G401 (cell line): ENCODE measurements around the gene GAMT. TPM values are rescaled to one million over a fixed set of nuclear protein-coding genes. Genes with fewer than 3 reads are reported as not detected.
"Not testable (repeated sequence)": the region's sequence is repeated elsewhere in the genome, so short reads cannot be mapped to it uniquely, and the experiment has no call there.

Experiments used
- DNase-seq: peaks from one replicate; pipeline ENCODE4 v3.0.0-alpha.2; 2015; ENCODE audit warnings: low spot score
- in situ Hi-C: cut with HindIII; loops from 2 replicates; pipeline ENCODE4 v1.10.0; 2016; ENCODE audit warnings: low sequenced_read_pairs, mixed read lengths
- total RNA-seq: library from RNA; depleted of rRNA; stranded (reverse); fragments of >200 nt; shearing (Covaris generic); gene quantifications from 2 replicates; pipeline ENCODE4 v1.2.3, GENCODE V29; 2014; rRNA removed

GAMT gene
- total RNA-seq, result 110 and 116 TPM in 2 replicates

DNA sequence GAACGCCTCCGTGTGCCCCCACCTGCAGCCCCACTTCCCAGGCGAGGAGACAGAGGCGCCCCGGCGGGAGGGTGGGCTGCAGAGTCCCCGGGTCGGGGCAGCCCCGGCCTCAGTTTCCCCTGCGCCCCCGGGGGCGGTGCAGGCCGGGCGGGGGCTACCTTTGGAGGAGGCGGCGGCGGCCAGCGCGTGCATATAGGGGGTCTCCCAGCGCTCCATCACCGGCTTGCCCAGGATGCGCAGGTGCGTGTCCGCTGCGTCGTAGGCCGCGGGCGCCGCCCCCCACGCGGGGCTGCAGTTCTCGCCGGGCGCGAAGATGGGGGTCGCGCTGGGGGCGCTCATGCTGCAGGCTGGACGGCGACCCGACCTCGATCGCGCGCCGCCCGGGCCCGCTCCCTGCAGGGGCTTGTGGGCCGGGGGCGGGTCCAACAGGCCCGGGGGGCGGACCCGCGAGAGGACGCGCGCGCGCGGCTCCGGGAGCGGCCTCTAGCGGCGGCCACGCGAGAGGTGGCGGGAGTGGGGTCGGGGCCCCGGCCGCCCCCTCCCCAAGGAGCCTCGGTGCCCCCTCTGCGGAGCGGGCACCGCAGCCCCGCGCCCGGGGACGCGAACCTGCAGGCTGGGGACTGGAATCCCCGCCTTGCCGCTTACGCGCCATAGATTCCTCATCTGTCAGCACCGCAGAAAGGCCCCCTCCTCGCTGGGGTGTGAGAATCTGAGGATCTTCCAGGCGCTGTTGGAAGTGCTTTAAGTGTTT, at the start of gene GAMT:
TSS of gene GAMT (minus strand) at position 405 of the 751 bp plus-strand sequence. CDS start at position 339, 66 bp downstream.
- in situ Hi-C loops, result no loop called here
- no peak for DNase-seq

DNA sequence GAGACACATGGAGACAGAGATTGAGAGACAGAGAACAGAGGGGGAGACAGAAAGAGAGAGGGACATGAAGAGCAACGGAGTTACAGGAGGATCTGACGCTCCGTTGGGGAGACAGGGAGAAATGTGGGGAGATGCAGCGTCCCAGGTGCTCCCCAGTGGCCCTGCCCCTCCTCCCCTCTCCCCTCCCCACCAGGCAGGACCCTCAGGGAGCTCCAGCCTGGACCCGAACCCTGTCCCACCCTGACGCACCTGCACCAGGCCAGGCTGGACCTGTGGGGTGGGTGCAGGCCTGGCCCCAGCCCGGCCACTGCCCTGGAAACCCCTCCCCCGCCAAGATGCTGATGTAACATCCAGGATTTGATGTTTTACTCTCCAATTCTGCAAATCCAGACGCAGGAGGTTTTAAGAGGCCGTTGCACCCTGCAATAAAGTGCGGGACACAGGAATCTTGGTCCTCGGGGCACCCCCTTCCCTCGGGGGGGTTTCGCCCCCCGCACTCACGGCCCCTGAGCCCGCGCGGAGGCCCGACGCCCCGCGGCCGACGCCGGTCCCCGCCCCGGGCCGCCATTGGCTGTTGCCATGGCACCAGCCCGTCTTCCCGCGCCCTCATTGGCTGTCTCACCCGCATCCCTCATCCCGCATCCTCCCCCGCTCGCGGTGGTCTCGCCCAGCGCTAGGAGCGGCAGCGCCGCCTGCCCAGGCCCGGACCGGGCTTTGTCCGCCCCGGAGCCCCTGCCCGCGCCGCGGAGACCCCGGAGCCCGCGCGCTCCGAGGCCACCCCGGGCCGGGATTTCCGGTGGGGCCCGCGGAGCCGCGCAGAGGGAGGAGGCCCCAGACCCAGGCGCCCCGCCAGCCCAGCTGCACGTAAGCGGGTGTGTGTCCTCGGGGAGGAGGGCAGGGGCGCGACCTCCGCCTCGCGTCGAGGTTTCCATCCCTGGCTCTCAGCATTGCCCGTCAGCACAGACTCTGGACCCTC, 48.4 kb upstream of the GAMT start, which contains the start of gene APC2:
TSS of gene APC2 (plus strand) at position 655 of the 976 bp plus-strand sequence. CDS start 2,881 bp downstream, outside the sequence.
- DNase-seq, result peak; percentile 91
- in situ Hi-C loops, result no loop called here

DNA sequence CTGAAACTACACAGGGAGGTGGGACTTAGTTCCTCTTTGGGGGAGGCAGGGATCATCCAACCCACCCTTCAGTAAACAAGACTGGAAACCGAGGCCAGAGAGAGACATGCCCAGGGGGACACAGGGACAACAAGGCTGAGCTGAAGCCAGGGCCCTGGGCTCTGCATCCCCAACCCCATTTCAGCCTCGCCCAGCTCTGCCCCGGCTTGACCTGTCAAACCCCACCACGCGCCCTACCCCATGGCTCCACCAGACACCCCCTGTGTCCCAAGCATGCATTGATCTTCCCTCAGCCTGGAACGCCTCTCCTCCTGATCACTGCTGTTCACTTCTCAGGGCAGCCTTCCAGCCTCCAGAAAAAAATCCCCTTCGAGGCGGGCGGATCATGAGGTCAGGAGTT, 46.6 kb upstream of the GAMT start:
- DNase-seq, result no peak
- in situ Hi-C loops, result no loop called here

DNA sequence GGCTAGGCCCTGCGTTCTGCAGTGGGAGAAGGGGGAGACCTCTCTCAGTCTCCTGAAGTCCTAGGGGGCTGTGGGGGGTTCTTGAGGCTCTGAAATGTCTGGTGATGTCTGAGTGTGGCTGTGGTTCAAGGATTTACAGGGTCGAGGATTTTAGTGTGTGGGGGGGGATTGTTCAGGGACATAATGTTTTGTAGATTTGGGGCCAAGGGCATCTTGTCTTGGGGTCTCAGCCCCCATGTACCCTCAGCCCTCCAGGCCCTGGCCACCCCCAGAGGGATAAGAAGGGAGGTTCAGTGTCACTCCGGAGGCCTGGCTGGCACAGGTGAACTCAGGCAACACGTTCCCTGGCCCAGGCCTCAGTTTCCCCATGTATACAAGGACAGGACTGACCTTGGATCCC, 46.2 kb upstream of the GAMT start:
- in situ Hi-C loops, result no loop called here
- no peak for DNase-seq

DNA sequence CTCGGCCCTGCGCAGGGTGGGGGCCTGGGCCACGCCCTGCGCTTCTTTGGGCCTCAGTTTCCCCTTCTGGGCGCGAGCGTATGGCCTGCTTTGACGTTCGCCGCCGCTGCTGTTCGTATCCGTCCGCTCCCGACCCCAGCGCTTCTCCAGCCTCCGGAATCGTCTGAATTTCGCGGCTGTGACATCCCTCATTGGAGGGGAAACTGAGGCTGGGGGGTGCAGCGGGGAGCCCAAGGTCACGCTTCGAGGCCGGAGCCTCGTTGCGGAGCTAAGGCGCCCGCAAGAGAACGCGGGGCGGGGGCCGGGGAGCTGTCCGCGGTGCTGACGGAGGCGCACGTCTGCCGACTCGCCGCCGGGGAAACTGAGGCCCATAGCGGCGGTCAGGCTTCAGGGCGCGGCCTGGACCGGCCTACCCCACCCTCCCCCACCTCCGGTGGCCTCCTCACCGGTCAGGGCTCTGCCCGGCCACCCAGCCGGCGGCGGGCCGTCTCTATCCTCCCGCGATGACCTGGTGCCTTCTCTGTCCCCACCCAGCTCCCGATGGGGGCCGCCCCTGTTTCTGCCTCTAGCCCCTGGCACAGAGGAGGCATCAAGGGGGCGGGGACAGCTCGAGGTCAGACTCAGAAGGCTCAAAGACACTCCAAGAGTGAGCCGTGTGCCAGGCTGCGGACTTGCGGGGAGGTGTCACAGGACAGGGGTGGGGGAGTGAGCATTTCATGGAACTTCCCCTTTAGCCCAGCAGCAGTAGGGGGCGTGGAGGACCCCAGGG, 45.6 kb upstream of the GAMT start:
- peak; percentile 47 for DNase-seq
- in situ Hi-C loops, result no loop called here

DNA sequence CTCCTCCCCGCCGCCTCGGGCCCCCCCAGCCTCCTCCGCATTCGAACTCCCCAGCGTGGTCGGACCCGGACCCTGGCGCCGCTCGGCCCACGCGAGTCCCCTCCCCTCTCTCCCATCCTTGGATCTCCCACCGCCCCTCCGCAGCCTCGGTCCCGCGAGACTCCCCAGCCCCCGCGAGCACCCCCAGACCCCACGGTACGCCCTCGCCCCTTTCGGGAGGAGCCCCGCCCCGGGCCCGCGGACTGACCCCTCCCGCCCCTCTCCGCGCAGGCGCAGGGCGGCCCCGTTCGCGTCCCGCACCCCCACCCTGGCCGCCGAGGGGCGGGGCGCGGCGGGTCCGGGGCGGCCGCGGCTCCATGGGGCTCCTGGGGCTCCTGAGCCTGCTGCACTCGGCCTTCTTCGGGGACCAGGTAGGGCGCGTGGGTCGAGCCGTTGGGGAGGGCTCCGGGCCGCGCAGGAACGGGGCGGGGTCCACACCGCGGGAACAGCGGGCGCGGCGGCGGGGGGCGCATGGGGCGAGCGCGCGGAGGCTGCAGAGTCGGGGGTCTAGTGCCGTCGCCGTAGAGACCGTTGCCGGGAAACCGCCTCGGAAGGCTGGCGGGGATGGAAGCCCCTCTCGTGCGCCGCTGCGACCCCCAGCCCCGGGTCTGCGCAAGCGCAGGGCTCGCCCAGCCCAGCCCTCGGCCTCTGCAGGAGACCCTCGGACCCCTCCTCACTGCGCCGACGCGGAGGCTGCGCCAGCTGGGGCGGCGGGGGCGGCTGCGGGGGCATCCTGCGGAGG, 44.8 kb upstream of the GAMT start:
- DNase-seq, result peak; percentile 77
- in situ Hi-C loops, result no loop called here

DNA sequence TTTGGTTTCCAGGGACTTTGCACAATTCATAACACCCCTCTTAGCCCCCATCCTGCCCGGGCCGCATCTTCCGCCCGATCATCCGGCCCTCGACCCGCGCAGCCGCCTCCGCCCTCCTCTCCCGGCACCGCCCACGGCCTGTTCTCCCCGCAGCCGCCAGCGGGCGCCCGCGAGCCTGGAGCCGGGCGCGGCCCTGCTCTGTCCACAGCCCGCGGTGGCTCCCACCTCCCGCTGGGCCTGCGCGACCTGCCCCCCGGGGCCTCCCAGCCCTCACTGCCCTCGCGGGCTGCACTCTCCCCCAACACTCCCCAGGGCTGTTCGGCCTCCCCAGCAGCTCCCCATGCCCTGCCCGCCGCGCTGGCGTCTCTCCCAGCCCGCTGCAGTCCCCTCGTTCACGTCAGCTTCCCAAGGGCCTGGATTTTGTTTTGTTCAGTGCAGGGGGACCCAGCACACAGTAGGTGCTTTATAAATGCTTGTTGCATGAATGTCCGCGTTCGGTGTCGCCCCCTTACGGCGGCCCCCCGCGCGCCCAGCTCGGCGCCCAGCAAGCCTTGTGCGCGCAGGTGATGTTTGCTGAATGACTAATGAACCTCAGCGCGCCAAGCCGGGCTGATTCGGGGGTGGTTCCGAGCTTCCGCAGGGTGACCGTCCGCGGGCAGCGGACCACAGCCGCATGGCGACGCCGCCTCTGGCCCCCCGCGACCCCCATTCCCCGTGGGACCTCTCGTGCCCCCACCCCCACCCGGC, 44.0 kb upstream of the GAMT start:
- DNase-seq, result peak; percentile 74
- in situ Hi-C loops, result no loop called here

DNA sequence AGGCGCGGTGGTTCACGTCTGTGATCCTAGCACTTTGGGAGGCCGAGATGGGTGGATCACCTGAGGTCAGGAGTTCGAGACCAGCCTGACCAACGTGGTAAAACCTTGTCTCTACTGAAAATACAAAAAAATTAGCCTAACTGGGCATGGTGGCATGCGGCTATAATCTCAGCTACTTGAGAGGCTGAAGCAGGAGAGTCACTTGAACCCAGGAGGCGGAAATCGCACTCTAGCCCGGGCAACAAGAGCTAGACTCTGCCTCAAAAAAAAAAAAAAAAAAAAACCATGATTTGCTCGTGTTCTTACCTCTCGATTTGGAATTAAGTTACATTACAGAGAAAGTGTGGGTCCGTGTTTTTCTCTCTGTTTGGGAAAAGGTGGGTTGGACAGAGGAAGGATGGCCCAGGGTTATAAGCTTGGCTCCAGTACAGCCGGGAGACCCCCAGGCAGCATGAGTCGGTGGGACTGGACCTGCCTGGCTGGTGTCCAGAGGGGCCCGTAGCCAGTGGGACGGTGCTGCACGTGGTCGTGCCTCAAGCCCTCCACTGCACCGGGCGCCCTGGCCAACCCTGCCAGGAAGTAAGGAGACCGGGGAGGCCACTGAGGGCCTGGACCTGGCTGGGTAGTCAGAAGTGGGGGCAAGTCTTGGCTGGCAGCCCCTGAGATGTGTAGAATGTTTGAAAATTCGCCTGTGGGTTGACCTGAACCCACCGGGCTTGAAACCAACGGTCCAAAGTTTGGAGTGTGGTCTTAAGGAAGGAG, 40.5 kb upstream of the GAMT start:
- DNase-seq, result no peak
- in situ Hi-C loops, result no loop called here

DNA sequence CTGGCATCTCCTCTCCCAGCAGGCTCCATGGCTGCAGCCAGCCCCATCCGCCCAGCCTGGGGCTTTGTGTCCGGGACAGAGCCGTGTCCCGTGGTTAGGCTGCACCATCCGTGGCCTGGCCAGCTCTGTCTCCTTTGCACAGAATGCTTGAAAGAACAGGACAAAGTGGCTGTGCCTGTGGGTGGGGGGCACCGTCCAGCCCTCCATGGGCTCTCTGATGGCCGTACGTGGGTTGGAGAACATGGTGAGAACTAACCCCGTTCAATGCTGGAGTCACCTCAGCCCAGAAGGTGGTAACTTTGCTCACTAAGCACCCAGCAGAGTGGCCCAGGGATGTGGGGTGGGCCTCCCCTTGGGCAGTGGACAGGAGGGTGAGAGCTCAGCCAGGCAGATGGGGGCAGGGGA, 39.7 kb upstream of the GAMT start:
- DNase-seq, result no peak
- in situ Hi-C loops, result no loop called here

DNA sequence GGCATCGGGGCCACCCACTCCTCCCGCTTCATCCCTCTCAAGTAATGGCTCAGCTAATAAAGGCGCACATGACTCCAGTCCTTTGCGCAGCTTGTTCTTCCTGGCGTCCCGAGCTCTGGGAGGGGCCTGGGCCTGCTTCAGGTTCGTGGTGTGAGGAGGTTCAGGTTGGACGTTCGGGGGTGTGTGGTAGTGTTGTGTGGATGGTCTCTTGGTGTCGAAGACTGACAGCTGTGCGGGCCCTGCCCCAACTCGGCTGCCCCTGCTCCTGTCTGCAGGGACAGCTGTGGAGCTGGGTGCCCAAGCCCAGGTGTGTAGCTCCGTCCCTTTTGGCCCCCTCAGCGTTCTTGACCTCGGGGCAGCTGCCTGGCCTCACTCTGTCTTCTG, 39.1 kb upstream of the GAMT start:
- in situ Hi-C loops, result no loop called here
- DNase-seq, result no peak

DNA sequence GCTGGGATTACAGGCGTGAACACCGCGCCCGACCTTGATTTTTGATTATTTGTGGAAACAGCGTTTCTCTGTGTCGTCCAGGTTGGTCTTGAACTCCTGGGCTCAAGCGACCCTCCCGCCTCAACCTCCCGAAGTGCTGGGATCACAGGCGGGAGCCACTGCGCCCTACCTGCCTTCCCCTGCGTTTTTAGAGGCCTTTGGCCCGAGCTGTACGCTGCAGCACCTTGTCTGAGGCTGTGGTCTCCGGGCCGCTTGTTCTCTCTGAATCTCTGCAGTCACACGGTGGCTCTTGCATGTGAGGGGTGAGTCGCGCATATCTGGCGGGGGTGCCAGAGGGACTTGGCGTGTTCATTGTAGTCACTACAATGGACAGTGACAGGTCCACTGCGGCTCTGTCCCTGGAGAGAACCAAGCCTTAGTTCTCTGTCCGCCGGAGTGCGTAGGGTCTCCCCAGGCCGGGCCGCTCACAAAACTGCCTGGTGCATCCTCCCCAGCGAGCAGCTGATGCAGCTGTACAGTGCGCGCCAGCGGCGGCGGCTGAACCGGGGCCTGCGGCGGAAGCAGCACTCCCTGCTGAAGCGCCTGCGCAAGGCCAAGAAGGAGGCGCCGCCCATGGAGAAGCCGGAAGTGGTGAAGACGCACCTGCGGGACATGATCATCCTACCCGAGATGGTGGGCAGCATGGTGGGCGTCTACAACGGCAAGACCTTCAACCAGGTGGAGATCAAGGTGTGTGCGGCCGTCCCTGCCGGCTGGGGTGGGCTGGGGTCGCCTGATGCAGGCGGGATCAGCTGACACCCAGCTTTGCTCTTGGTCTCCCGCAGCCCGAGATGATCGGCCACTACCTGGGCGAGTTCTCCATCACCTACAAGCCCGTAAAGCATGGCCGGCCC, 38.4 kb upstream of the GAMT start:
- in situ Hi-C loops, DNase-seq: not testable (repeated sequence)

DNA sequence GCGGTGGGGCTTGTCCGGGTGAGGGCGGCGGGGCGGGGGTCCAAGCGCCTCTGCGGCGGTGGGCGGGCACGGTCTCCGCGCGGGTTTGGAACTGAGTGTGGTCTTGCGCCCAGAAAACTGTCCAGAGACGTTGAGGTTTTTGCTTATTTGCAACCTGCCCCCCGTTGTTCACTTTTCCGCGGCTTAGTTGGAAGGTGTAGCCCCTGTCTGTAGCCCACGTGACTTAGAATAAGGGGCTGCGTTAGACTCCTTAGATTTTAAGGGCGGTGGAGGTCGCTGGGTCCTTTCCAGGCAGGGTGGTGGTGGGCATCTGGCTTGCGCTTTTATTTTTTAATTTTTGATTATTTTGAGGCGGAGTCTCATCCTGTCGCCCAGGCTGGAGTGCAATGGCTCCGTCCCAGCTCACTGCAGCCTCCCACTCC, 37.6 kb upstream of the GAMT start:
- DNase-seq, result no peak
- in situ Hi-C loops, result no loop called here

DNA sequence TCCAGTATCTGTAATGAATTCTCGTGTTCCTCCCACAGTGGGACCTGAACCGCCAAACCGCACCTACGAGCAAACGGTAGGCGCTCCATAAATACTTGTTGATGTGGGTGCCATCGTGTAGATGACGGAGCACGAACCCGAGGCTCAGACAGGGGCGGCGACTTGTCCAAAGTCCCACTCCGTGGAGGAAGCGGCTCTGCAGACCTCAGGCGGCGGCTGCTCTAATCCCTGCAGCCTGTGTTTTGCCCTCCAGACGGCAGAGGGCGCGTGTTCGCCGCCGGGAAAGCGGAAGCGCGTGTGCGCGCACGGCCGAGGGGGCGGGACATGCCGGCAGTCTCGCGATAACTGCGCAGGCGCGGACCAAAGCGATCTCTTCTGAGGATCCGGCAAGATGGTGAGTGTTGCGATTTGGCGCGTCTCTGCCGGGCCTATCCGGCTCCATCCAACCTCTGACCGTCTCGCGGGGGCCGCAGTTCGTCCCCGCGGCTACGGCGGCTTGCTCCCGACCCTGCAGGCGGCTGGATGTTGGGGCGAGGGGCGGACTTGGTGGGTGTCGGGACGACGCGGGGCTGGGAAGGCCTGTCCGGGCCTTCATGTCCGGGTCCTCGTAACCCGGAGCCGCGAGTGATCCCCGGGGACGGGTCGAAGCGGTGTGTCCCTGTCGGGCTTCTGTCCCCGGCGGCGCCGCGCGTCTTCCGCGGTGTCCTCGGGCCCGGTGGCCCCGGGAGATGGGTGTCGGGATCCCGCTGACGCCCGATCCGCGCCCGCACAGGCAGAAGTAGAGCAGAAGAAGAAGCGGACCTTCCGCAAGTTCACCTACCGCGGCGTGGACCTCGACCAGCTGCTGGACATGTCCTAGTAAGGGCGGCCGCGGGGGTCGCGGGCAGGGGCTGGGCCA, 36.9 kb upstream of the GAMT start, which contains the start of gene RPS15:
TSS of gene RPS15 (plus strand) at position 362 of the 898 bp plus-strand sequence. CDS start at position 392, 30 bp downstream.
- peak; percentile 92 for DNase-seq
- in situ Hi-C loops, result no loop called here

DNA sequence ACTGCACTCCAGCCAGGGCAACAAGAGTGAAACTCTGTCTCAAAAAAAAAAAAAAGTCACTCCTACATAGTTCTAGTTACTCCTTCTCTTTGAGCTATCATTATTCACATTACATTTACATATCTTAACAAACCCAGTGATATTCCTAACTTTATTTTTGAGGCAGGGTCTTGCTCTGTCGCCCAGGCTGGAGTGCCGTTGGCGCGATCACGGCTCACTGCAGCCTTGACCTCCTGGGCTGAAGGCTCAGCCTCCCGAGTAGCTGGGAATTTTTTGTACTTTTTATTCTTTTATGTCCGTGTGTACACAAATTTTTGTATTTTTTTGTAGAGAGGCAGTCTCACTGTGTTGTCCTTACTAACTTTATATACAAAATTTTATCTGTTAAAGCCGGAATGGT, 36.3 kb upstream of the GAMT start:
- DNase-seq, result no peak
- in situ Hi-C loops, result no loop called here

DNA sequence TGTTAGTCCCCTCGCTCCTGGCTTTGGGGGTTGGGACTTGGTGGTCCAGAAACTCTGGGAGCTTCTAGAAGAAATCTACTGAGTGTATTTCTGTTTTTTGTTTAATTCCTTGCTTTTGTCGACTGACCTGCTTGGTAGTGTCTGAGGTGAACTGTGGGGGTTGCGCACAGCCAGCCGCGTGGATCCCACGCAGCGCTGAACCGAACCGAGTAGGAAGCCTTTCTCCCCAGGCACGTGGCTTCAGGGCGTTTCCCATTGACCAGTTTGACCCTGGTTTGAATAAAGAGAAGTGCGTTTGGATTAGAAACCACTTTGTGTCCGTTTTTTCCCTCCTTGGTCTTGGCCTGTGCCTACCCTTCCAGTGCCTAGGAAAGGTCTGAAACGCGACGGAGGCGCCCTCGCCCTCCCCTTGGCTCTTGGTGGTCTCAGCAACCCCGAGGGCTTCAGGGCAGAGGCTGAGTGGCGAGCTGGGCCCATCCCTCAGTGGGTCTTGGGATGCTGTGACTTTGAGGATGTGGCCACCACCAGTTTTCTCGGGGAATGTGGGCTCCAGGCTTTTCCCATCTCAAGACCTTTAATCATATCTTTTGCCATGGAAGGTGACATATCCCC, 34.1 kb upstream of the GAMT start:
- no peak for DNase-seq
- in situ Hi-C loops, result no loop called here
